Activated naive CD4-positive, alpha-beta T cell treated with anti-CD3 and anti-CD28 coated beads, Interleukin-2, amount 50 U/mL, for 24 hours (primary cell): ENCODE data around the gene GTPBP10.
"Not testable (repeated sequence)": the region's sequence is repeated elsewhere in the genome, so short reads cannot be mapped to it uniquely, and the experiment has no call there.

Experiments used
- H3K27ac Mint-ChIP-seq: one replicate; pipeline ENCODE4 v1.8.0; 2021; ENCODE audit warnings: mild to moderate bottlenecking, mixed read lengths
- H3K27me3 Mint-ChIP-seq: one replicate; pipeline ENCODE4 v1.8.0; 2021; ENCODE audit warnings: mixed read lengths
- H3K36me3 Mint-ChIP-seq: one replicate; pipeline ENCODE4 v1.8.0; 2021; ENCODE audit warnings: mixed read lengths
- H3K4me1 Mint-ChIP-seq: one replicate; pipeline ENCODE4 v1.8.0; 2021; ENCODE audit warnings: mixed read lengths
- H3K4me3 Mint-ChIP-seq: one replicate; pipeline ENCODE4 v1.8.0; 2021; ENCODE audit warnings: mild to moderate bottlenecking, mixed read lengths
- H3K9me3 Mint-ChIP-seq: one replicate; pipeline ENCODE4 v1.8.0; 2021; ENCODE audit warnings: mixed read lengths

GTPBP10 gene

DNA sequence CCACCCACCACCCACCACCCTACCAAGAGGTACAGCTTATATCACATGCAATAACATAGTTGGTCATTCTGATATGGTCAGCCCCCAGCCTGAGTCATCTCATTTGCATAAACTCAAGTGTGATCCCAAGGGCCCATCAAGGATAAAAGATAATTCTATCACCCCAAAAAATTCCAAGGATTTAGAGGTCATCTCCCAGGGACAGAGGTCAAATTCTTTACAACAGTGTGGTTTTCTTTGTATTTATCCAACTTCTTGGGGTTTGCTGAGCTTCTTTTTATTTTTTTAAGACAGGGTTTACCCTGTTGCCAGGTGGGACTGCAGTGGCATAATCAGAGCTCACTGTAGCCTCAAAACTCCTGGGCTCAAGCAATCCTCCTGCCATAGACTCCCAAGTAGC lies 9.4 kb upstream of the GTPBP10 start:
- Mint-ChIP-seq H3K27me3 (peaks cover 3% of the 10 kb centered on the region), H3K9me3 (no peaks in the 10 kb centered on the region), H3K4me1 (no peaks in the 10 kb centered on the region), H3K4me3 (no peak overlapping the region), H3K36me3 (no peaks in the 10 kb centered on the region), H3K27ac (no peak overlapping the region)

DNA sequence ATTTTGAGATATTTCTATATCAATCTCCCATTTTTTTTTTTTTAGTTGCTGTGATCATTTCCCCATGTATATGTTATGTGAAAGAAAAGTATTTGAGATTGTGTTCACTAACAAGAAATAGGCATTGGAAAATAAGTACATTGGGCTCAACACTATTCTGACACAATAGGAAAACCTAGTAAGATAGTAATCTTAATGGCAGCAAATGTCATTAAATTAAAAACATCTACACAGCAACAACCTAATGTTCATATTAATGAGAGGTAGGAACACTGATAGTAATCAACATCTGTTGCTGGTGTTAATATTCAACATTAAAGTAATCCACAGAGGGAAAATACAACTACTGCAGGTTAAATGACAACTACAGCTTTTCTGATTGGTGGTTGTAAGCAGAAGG lies 1.5 kb upstream of the GTPBP10 start:
- H3K27me3 Mint-ChIP-seq = no peaks in the 10 kb centered on the region
- peak overlapping the region; percentile 97 for H3K27ac Mint-ChIP-seq
- no peaks in the 10 kb centered on the region for H3K9me3 Mint-ChIP-seq
- peaks cover 8% of the 10 kb centered on the region for H3K36me3 Mint-ChIP-seq
- peaks cover 43% of the 10 kb centered on the region for H3K4me1 Mint-ChIP-seq
- peak overlapping the region; percentile 97 for H3K4me3 Mint-ChIP-seq

DNA sequence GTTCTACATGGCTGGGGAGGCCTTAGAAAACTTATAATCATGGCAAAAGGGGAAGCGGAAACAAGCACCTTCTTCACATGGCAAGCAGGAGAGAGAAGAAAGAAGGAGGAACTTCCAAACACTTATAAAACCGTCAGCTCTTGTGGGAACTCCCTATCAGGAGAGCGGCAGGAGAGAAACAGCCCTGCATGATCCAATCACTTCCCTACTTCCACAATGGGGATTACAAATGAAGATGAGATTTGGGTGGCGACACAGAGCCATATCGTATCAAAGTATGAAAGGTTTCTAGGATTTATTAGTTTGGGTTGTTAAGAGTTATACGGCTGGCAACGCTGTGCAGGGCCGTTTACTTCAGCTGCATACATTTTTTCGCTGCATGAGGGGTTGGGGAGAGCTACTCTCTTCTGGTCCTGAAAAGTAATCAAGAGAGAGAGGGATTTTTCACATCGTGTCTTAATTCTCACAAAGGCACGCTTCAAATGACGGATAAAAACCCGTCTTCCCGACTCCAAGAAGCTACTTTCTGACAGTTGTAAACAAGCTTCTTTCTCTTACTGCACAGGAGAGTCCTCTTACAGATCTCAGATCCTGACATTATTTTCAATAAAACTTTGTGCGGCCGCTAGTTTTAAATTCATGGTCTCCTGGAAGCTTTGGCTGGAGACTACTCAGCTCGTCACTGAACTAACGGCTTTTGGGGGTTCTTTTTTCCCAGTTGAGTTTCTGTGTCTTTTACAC lies 751 bp upstream of the GTPBP10 start:
- peak overlapping the region; percentile 97 for H3K4me3 Mint-ChIP-seq
- H3K9me3 Mint-ChIP-seq = no peaks in the 10 kb centered on the region

DNA sequence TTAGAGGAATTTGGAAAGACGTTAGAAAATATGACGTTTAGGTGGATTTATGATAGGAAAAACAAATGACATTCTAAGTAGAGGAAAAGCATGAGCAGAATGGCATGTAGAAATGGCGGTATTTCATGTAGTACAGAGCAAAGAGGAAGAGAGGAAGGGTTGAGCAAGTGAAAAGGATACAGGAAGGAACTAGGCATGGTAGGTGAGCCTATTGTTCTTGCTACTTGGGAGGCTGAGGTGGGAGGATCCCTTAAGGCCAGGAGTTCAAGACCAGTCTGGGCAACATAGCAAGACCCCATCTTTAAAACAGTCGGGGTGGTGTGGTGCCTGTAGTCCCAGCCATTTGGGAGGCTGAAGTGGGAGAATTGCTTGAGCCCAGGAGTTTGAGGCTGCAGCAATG lies 1.2 kb downstream of the GTPBP10 start:
- Mint-ChIP-seq H3K9me3 (no peaks in the 10 kb centered on the region), H3K27me3 (no peaks in the 10 kb centered on the region), H3K36me3 (peaks cover 16% of the 10 kb centered on the region), H3K4me3 (peak overlapping the region; percentile 97), H3K27ac (peak overlapping the region; percentile 14), H3K4me1 (peaks cover 65% of the 10 kb centered on the region)

More for the DNA sequence above, 751 bp upstream of the GTPBP10 start:
- H3K4me1 Mint-ChIP-seq = peaks cover 51% of the 10 kb centered on the region
- H3K27ac Mint-ChIP-seq = peak overlapping the region; percentile 97
- H3K36me3 Mint-ChIP-seq = peaks cover 11% of the 10 kb centered on the region
- H3K27me3 Mint-ChIP-seq = no peaks in the 10 kb centered on the region

DNA sequence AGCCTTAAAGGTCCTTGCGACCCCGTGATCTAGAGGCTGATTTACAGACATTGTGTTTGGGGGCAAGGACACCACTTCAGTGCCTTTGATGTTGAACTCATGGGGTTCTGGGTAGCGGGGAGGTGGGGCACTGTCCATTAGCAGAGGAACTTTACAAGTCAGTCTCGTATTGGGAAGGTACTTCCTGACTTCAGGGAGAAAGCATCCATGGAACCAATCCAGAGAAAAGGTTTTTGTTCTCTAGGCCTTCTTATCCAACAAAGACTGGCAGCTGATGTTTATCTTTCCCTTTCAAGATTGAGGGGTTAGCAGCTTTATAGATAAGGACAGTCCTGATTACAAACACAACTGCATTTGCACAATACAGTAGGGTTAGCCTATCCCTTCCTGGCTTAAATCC lies 2.8 kb downstream of the GTPBP10 start:
- Mint-ChIP-seq H3K4me1 (peaks cover 74% of the 10 kb centered on the region), H3K9me3 (no peaks in the 10 kb centered on the region), H3K27me3 (no peaks in the 10 kb centered on the region), H3K4me3 (peak overlapping the region; percentile 44), H3K27ac (no peak overlapping the region), H3K36me3 (peaks cover 23% of the 10 kb centered on the region)

DNA sequence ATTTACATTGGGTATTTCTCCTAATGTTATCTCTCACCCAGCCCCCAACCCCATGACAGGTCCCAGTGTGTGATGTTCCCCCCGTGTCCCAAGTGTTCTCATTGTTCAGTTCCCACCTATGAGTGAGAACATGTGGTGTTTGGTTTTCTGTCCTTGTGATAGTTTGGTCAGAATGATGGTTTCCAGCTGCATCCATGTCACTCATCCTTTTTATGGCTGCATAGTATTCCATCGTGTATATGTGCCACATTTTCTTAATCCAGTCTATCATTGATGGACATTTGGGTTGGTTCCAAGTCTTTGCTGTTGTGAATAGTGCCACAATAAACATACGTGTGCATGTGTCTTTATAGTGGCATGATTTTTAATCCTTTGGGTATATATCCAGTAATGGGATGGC lies 3.5 kb downstream of the GTPBP10 start:
- H3K9me3 Mint-ChIP-seq, H3K4me3 Mint-ChIP-seq, H3K27ac Mint-ChIP-seq, H3K27me3 Mint-ChIP-seq: not testable (repeated sequence)
- H3K4me1 Mint-ChIP-seq = peaks cover 70% of the 10 kb centered on the region
- peaks cover 23% of the 10 kb centered on the region for H3K36me3 Mint-ChIP-seq

DNA sequence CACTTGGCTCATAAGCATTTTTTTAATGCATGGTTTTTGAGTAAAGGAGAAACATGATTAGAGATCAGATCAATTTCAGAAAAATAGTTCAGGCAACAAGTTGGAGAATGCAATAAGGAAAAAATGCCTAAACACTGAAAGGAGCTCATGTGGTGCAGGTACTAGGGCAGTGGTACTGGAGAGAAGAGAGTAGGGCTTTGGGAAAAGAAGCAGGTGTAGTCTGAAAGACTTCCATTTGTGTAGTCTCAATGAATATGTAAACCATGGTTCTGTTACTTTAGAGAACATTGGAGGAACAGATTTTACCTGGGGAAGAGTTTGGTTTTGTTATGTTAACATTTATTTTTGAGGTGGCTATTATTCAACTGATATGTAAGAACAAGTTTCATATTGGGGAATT lies 5.5 kb downstream of the GTPBP10 start:
- Mint-ChIP-seq H3K27ac (peak overlapping the region; percentile 65), H3K36me3 (peaks cover 34% of the 10 kb centered on the region), H3K9me3 (peaks cover 5% of the 10 kb centered on the region), H3K4me1 (peaks cover 61% of the 10 kb centered on the region), H3K4me3 (no peak overlapping the region), H3K27me3 (no peaks in the 10 kb centered on the region)

DNA sequence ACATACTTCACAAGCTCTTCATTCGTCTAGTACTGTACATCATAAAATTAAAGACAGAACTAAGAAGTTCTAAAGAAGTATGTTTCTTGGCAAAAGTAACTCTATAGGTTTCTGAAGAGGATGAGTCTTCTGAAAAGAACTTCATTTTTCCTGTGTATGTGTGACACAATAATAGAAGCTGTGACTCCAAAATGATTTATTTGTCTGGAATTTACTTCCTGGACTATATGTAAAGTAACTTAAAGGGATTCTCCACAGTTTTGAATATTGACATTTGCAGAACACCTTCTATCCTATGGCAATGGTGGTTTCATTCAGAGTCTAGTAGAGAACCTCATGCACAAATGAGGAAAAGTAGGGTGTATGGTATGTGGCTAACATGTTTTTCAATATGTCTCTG lies 36.9 kb downstream of the GTPBP10 start:
- H3K4me3 Mint-ChIP-seq = no peak overlapping the region
- H3K27me3 Mint-ChIP-seq = no peaks in the 10 kb centered on the region
- no peaks in the 10 kb centered on the region for H3K9me3 Mint-ChIP-seq
- H3K36me3 Mint-ChIP-seq = peaks cover 42% of the 10 kb centered on the region
- H3K4me1 Mint-ChIP-seq = no peaks in the 10 kb centered on the region
- no peak overlapping the region for H3K27ac Mint-ChIP-seq

DNA sequence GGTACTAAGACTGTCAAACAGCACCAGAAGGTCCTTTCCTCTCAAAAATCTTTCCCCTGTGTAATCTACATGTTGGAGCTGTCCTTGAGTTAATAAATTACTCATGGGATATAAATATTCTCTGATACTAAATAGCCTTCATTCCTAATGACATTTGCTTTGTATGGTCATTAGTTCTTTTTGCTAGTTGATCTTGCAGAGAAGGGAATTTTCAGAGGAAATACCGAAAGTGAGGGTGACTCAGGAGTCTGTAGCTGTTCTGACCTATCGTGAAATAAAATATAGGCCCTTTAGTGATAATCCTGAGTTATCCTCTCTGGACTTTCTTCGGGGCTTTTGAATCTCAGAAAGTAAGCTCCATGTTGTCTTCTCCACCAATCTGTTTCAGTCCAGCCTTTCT lies 37.3 kb downstream of the GTPBP10 start:
- H3K4me1 Mint-ChIP-seq = no peaks in the 10 kb centered on the region
- H3K4me3 Mint-ChIP-seq = no peak overlapping the region
- H3K9me3 Mint-ChIP-seq = no peaks in the 10 kb centered on the region
- no peaks in the 10 kb centered on the region for H3K27me3 Mint-ChIP-seq
- H3K27ac Mint-ChIP-seq = no peak overlapping the region
- H3K36me3 Mint-ChIP-seq = peaks cover 40% of the 10 kb centered on the region

DNA sequence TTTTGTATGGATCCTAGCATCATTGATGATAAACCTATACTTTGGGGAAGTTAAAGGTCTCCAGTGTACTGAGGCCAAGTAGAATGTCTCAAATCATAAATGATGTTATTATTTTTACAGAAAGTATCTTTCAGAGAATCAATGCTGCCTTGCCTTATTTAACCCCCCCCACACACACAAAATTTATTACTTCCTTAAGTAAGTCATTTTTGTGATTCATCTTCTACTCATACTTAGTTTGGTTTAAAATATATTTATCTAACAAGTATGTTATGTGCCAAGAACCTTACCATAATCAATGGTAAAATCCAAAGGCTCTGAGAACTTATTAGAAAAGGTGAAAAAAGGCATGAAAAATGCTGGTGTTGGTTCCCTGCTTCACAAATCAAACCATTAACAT lies 37.9 kb downstream of the GTPBP10 start:
- Mint-ChIP-seq H3K27ac (no peak overlapping the region), H3K36me3 (peaks cover 35% of the 10 kb centered on the region), H3K4me3 (no peak overlapping the region), H3K9me3 (no peaks in the 10 kb centered on the region), H3K4me1 (no peaks in the 10 kb centered on the region), H3K27me3 (no peaks in the 10 kb centered on the region)

DNA sequence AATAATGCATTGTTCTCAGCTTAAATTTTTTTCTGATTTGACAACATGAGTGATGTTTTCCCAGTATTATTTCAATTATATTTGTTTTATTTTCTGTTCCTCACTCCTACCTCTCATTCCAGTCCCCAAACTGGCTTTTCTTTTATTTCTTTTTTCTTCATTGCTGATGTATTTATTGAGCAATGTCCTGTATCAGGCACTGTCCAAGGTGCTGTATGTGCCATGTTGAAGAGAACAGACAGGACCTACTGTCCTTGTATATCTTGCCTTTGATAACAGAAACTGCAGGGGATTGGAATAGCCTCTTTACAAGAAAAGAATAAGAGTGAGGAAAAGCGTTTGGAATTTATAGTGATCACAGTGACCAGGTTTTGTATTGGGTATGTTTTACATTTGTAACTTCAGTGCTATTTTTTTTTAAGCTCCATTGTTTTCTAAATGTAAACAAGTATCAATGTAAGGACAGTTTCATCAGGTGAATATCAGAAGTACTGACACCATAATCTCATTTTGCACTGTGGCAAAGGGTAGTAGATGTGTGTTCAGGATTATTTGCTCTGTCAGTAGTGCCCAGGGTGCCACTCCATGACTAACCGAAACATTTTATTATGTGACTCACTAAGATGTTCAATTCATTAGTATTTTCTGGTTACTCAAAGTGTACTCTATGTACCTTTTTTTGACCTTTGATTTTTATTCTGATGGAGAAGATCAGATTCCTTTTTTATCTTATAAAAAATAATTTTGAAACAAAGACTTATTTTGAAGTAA lies 41.1 kb downstream of the GTPBP10 start:
- Mint-ChIP-seq H3K27ac (no peak overlapping the region), H3K4me3 (no peak overlapping the region), H3K36me3 (peaks cover 22% of the 10 kb centered on the region), H3K4me1 (no peaks in the 10 kb centered on the region), H3K27me3 (no peaks in the 10 kb centered on the region), H3K9me3 (peaks cover 5% of the 10 kb centered on the region)

DNA sequence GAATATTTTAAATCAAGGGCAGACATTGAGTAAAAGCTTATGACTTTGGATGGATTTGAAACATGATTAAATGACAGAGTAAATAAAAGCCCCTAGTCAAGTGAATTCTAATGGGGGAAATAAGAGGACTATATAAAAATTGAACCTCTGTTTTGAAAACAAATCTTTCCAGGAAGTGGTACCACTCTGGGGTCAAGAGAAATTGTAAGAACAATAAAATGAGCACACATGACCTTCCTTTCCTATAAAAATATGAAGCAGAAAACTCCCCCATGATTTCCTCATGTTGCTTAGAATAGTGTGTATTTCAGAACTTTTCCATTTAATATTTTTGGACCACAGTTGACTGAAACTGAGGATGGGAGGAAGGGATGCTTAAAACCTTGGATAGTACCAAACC lies 44.4 kb downstream of the GTPBP10 start:
- H3K27me3 Mint-ChIP-seq = no peaks in the 10 kb centered on the region
- no peak overlapping the region for H3K4me3 Mint-ChIP-seq
- peaks cover 12% of the 10 kb centered on the region for H3K36me3 Mint-ChIP-seq
- peaks cover 18% of the 10 kb centered on the region for H3K9me3 Mint-ChIP-seq
- H3K4me1 Mint-ChIP-seq = no peaks in the 10 kb centered on the region
- no peak overlapping the region for H3K27ac Mint-ChIP-seq

DNA sequence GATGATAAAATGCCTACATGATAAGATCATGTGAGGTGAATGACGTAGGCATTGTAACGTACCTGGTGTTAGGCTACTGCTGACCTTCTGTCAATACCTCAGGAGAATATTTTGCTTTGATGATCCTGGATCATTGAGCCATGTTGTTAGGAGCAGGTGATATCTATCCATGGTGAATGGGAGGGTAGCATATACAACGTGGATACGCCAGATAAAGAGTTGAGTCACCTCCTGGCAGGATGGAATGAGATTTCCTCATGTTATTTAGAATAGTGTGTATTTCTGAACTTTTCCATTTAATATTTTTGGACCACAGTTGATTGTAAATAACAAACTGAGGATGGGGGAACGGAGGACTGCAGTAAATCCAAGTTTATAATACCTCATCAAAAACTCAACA lies 45.0 kb downstream of the GTPBP10 start:
- Mint-ChIP-seq H3K4me3 (no peak overlapping the region), H3K4me1 (no peaks in the 10 kb centered on the region), H3K36me3 (peaks cover 9% of the 10 kb centered on the region), H3K27ac (no peak overlapping the region), H3K9me3 (peaks cover 23% of the 10 kb centered on the region), H3K27me3 (no peaks in the 10 kb centered on the region)

DNA sequence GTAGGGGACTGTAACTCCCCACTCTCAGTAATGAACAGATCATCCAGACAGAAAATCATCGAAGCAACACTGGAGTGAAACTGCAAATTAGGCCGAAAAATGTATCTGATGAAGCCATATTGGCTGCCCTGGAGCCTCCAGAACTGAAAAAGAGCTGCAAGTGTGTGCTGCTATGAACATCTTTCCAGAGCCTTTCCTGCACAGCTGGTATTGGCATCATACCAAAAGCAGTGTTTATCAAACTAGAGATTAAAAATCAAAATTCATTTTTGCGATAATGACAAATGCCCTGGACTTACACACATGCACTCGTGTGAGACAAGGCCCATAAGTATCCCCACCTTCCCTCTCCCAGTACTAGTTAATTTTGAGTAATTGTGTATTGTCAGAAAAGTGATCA lies 49.9 kb downstream of the GTPBP10 start:
- H3K36me3 Mint-ChIP-seq = peaks cover 4% of the 10 kb centered on the region
- H3K4me1 Mint-ChIP-seq = no peaks in the 10 kb centered on the region
- H3K27me3 Mint-ChIP-seq = no peaks in the 10 kb centered on the region
- H3K27ac Mint-ChIP-seq = no peak overlapping the region
- no peak overlapping the region for H3K4me3 Mint-ChIP-seq
- H3K9me3 Mint-ChIP-seq = peaks cover 31% of the 10 kb centered on the region

DNA sequence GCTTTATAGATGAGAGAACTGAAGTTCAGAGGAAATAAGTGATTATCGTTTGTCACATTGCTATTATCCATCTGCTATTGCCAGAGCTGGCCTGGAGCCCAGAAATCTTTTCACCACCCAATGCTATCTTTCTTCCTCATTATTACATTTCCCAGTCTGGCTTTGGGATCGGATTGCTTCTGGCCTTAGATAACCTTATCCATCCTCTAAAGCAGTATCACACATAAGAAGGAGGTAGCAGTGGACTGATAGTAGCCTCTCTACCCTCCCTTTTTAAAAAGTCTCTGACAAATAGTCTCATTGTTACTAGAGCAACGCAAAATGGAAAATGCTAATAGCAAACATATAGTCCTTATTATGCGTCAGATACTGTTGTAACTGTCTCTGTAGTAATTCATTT lies 55.5 kb downstream of the GTPBP10 start:
- H3K4me3 Mint-ChIP-seq = no peak overlapping the region
- H3K9me3 Mint-ChIP-seq = peaks cover 10% of the 10 kb centered on the region
- H3K4me1 Mint-ChIP-seq = peaks cover 20% of the 10 kb centered on the region
- no peaks in the 10 kb centered on the region for H3K27me3 Mint-ChIP-seq
- H3K27ac Mint-ChIP-seq = no peak overlapping the region
- H3K36me3 Mint-ChIP-seq = peaks cover 2% of the 10 kb centered on the region

DNA sequence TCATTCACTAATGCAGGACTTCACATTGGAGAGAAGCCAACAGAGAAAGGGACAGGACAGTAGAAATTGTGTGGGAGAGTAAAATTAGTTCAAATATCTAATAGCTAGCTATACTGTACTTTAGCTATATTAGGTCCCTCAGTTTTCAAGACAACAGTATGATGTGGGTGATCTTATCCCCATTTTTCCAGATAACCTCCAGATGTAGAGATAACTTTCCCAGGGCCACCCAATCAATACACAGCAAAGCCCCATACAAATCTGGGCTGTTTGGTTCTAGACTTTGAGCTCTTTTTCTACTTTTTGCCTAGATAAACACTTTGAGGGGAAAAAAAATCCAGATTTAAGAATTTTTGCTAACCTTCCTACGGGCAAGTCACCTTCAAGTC lies 56.3 kb downstream of the GTPBP10 start:
- Mint-ChIP-seq H3K36me3 (peaks cover 2% of the 10 kb centered on the region), H3K4me1 (peaks cover 20% of the 10 kb centered on the region), H3K9me3 (peaks cover 10% of the 10 kb centered on the region), H3K4me3 (peak overlapping the region; percentile 93), H3K27me3 (no peaks in the 10 kb centered on the region), H3K27ac (peak overlapping the region; percentile 43)
